Measurements from ENCODE around the gene DLG2. TPM values are rescaled to one million over a fixed set of nuclear protein-coding genes. Genes with fewer than 3 reads are reported as not detected.

Gene DLG2
- total and polyA plus RNA-seq, 9 of the 15 experiments (the other 6 are each of a cell fraction or from before 2014, with no cell fraction given), result 0.52 to 1.6 (median 0.95) TPM

- intact Hi-C loops (cut with micrococcal nuclease), result no loop called here
- POLR2A ChIA-PET, result no interaction called here
Measured at GRCh38 chr11:83809274-83809673, 1817.9 kb downstream of the DLG2 start.

GRCh38 chr11:83801799-83802198, 1825.3 kb downstream of the DLG2 start:
- BruUV-seq (replicated peaks), result no TSS peak
- Histone ChIP-seq H3K4me2 (ENCODE audit: insufficient read depth, low read length) (no peak overlapping the region), H3K4me1 (replicated peaks in 1 of 2; ENCODE audit: control insufficient read depth in 2 of 2, insufficient read depth in 2 of 2, low read length in 2 of 2) (no peaks in the 10 kb centered on the region), H2AFZ (ENCODE audit: low read depth, low read length) (no peak overlapping the region), H3K4me3 (no peak overlapping the region), H3K27ac (ENCODE audit: extremely low read depth, low read depth, low read length) (no peak overlapping the region), H3K9me3 (replicated peaks; ENCODE audit: control insufficient read depth, insufficient read depth, low read depth, low read length) (no peaks in the 10 kb centered on the region), H4K20me1 (replicated peaks; ENCODE audit: control insufficient read depth, insufficient read depth, low read length) (no peaks in the 10 kb centered on the region), H3K9ac (ENCODE audit: insufficient read depth in 1 of 2, low read depth in 2 of 2, low read length in 2 of 2) (no peak overlapping the region), H3K9me1 (ENCODE audit: control insufficient read depth, insufficient read depth, low read length) (peaks cover 3% of the 10 kb centered on the region), H3K36me3 (ENCODE audit: control insufficient read depth, insufficient read depth, low read length) (no peaks in the 10 kb centered on the region), H3K27me3 (ENCODE audit: control insufficient read depth in 2 of 2, insufficient read depth in 2 of 2, low read length in 2 of 2) (no peaks in the 10 kb centered on the region), H3K79me2 (ENCODE audit: control insufficient read depth, insufficient read depth, low read length) (no peaks in the 10 kb centered on the region)
- ChIA-PET CTCF (ENCODE audit: low intra/inter-chr PET ratio) (no interaction called here), POLR2A (no interaction called here)
- WGBS (ENCODE audit: insufficient coverage, low coverage, missing lambda C conversion rate), result 0% methylated on average over 1 of the region's 1 CpG
- FAIRE-seq (no peak), DNase-seq (ENCODE audit: extremely low read depth in 1 of 4, low spot score in 3 of 4) (no peak), ATAC-seq (no peak)
- intact Hi-C loops (cut with micrococcal nuclease), result no loop called here
- in situ Hi-C loops (cut with MboI), result loop anchor here (10.0 to 25.0 kb wide), 3 partner anchors 714 to 1087 kb away; no protein-coding TSS in a partner anchor
- TF ChIP-seq ZNF655 (CRISPR knock-in tag; IDR thresholded peaks at IDR 0.05) (no peak), TAF15 (IDR thresholded peaks at IDR 0.05; ENCODE audit: low read depth, low read length) (no peak), C11orf30 (IDR thresholded peaks at IDR 0.05; ENCODE audit: low read depth) (peak; percentile 45), FOXK2 (conservative IDR thresholded peaks at IDR 0.05 in 1 of 2, IDR thresholded peaks at IDR 0.05 in 1 of 2; ENCODE audit: low read depth in 2 of 2) (no peak), SRSF3 (IDR thresholded peaks at IDR 0.05; ENCODE audit: insufficient read depth, low read length) (no peak), MAFG (tag; conservative IDR thresholded peaks at IDR 0.05) (peak; percentile 46), ZNF316 (IDR thresholded peaks at IDR 0.05) (peak; percentile 55), BHLHE40 (IDR thresholded peaks at IDR 0.05; ENCODE audit: low read length) (no peak)
- TF ChIP-seq, protein P1, sequence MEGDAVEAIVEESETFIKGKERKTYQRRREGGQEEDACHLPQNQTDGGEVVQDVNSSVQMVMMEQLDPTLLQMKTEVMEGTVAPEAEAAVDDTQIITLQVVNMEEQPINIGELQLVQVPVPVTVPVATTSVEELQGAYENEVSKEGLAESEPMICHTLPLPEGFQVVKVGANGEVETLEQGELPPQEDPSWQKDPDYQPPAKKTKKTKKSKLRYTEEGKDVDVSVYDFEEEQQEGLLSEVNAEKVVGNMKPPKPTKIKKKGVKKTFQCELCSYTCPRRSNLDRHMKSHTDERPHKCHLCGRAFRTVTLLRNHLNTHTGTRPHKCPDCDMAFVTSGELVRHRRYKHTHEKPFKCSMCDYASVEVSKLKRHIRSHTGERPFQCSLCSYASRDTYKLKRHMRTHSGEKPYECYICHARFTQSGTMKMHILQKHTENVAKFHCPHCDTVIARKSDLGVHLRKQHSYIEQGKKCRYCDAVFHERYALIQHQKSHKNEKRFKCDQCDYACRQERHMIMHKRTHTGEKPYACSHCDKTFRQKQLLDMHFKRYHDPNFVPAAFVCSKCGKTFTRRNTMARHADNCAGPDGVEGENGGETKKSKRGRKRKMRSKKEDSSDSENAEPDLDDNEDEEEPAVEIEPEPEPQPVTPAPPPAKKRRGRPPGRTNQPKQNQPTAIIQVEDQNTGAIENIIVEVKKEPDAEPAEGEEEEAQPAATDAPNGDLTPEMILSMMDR (IDR thresholded peaks at IDR 0.05 in 2 of 3, conservative IDR thresholded peaks at IDR 0.05 in 1 of 3; ENCODE audit: insufficient read depth in 2 of 3, low read depth in 1 of 3, low read length in 3 of 3), result 0 out of 6 replicates have a peak, but pooled peaks of 1 of the 3 experiments have one; percentile 13
- TF ChIP-seq, protein P2, sequence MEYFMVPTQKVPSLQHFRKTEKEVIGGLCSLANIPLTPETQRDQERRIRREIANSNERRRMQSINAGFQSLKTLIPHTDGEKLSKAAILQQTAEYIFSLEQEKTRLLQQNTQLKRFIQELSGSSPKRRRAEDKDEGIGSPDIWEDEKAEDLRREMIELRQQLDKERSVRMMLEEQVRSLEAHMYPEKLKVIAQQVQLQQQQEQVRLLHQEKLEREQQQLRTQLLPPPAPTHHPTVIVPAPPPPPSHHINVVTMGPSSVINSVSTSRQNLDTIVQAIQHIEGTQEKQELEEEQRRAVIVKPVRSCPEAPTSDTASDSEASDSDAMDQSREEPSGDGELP (CRISPR knock-in tag; IDR thresholded peaks at IDR 0.05; ENCODE audit: borderline replicate concordance), result no peak

More at GRCh38 chr11:83809274-83809673, 1817.9 kb downstream of the DLG2 start:
- ATAC-seq (no peak), DNase-seq (ENCODE audit: extremely low read depth in 1 of 4, low spot score in 3 of 4) (no peak), FAIRE-seq (no peak)
- Histone ChIP-seq H3K36me3 (ENCODE audit: control insufficient read depth, insufficient read depth, low read length) (no peaks in the 10 kb centered on the region), H3K27ac (ENCODE audit: extremely low read depth, low read depth, low read length) (no peak overlapping the region), H3K9me1 (ENCODE audit: control insufficient read depth, insufficient read depth, low read length) (no peaks in the 10 kb centered on the region), H3K4me3 (no peak overlapping the region), H3K9ac (ENCODE audit: insufficient read depth in 1 of 2, low read depth in 2 of 2, low read length in 2 of 2) (no peak overlapping the region), H3K4me2 (ENCODE audit: insufficient read depth, low read length) (no peak overlapping the region), H3K27me3 (ENCODE audit: control insufficient read depth in 2 of 2, insufficient read depth in 2 of 2, low read length in 2 of 2) (no peaks in the 10 kb centered on the region), H3K9me3 (replicated peaks; ENCODE audit: control insufficient read depth, insufficient read depth, low read depth, low read length) (no peaks in the 10 kb centered on the region), H2AFZ (ENCODE audit: low read depth, low read length) (no peak overlapping the region), H3K79me2 (ENCODE audit: control insufficient read depth, insufficient read depth, low read length) (no peaks in the 10 kb centered on the region), H3K4me1 (replicated peaks in 1 of 2; ENCODE audit: control insufficient read depth in 2 of 2, insufficient read depth in 2 of 2, low read length in 2 of 2) (no peaks in the 10 kb centered on the region), H4K20me1 (replicated peaks; ENCODE audit: control insufficient read depth, insufficient read depth, low read length) (no peaks in the 10 kb centered on the region)
- in situ Hi-C loops (cut with MboI), result loop anchor here (10.0 to 25.0 kb wide), 3 partner anchors 722 to 1094 kb away; no protein-coding TSS in a partner anchor
- TF ChIP-seq SRSF9 (IDR thresholded peaks at IDR 0.05; ENCODE audit: borderline replicate concordance, low read depth, low read length), result no peak
- no peak for TF ChIP-seq EWSR1 (IDR thresholded peaks at IDR 0.05; ENCODE audit: borderline replicate concordance, low read depth, partially characterized antibody)
- no peak for TF ChIP-seq FOS (IDR thresholded peaks at IDR 0.05; ENCODE audit: extremely low read depth, insufficient read length)
- no peak for TF ChIP-seq ZKSCAN8 (CRISPR knock-in tag; IDR thresholded peaks at IDR 0.05)
- TF ChIP-seq FOXA1 (IDR thresholded peaks at IDR 0.05; ENCODE audit: borderline replicate concordance), result no peak
- no TSS peak for BruUV-seq (replicated peaks)
- CTCF ChIA-PET (ENCODE audit: low intra/inter-chr PET ratio), result no interaction called here

Measured in K562 (cell line).